Measurements from ENCODE around the gene GPR161. TPM values are rescaled to one million over a fixed set of nuclear protein-coding genes. Genes with fewer than 3 reads are reported as not detected.
"Not testable (repeated sequence)": the region's sequence is repeated elsewhere in the genome, so short reads cannot be mapped to it uniquely, and the experiment has no call there.

The GPR161 gene
- total RNA-seq, 1 donor from 2014 or later: 16.3 TPM

GRCh38 chr1:168163670-168164069 is 26.9 kb upstream of the GPR161 start:
- no peak overlapping the region for H3K4me3 ChIP-seq
- no peaks in the 10 kb centered on the region for H3K27me3 ChIP-seq
- H3K36me3 ChIP-seq: no peaks in the 10 kb centered on the region
- H3K9me3 ChIP-seq: peaks cover 0 to 11% of the 10 kb centered on the region in 2 donors
- intact Hi-C loops (cut with DNase I): no loop called here
- H3K4me1 ChIP-seq: peaks cover 0 to 12% of the 10 kb centered on the region in 2 donors
- no peak overlapping the region for H3K27ac ChIP-seq
- DNase-seq (ENCODE audit: low spot score in 2 of 2): no peak
- TF ChIP-seq CTCF (IDR thresholded peaks at IDR 0.05): no peak

- no peaks in the 10 kb centered on the region for H3K36me3 ChIP-seq
- intact Hi-C loops (cut with DNase I): no loop called here
- H3K4me1 ChIP-seq: no peaks in the 10 kb centered on the region
- H3K27me3 ChIP-seq: no peaks in the 10 kb centered on the region
- H3K4me3 ChIP-seq: no peak overlapping the region
- H3K9me3 ChIP-seq: peaks cover 0 to 14% of the 10 kb centered on the region in 2 donors
- DNase-seq (ENCODE audit: low spot score in 2 of 2): no peak
- TF ChIP-seq CTCF (IDR thresholded peaks at IDR 0.05): no peak
- no peak overlapping the region for H3K27ac ChIP-seq
Measured at GRCh38 chr1:168161459-168161858, 24.7 kb upstream of the GPR161 start.

GRCh38 chr1:168159979-168160378 is 23.2 kb upstream of the GPR161 start:
- no peak for TF ChIP-seq CTCF (IDR thresholded peaks at IDR 0.05)
- H3K36me3 ChIP-seq: no peaks in the 10 kb centered on the region
- no peaks in the 10 kb centered on the region for H3K4me1 ChIP-seq
- peaks cover 0 to 14% of the 10 kb centered on the region in 2 donors for H3K9me3 ChIP-seq
- H3K27ac ChIP-seq: no peak overlapping the region
- DNase-seq (ENCODE audit: low spot score in 2 of 2): no peak
- intact Hi-C loops (cut with DNase I): no loop called here
- H3K27me3 ChIP-seq: no peaks in the 10 kb centered on the region
- no peak overlapping the region for H3K4me3 ChIP-seq

- TF ChIP-seq CTCF (IDR thresholded peaks at IDR 0.05): no peak
- no peak for DNase-seq (ENCODE audit: low spot score in 2 of 2)
Measured at GRCh38 chr1:168159251-168159650, 22.5 kb upstream of the GPR161 start.

GRCh38 chr1:168157638-168158037 is 20.9 kb upstream of the GPR161 start:
- H3K4me1 ChIP-seq: no peaks in the 10 kb centered on the region
- no peak for TF ChIP-seq CTCF (IDR thresholded peaks at IDR 0.05)
- DNase-seq (ENCODE audit: low spot score in 2 of 2): no peak

More at GRCh38 chr1:168159251-168159650, 22.5 kb upstream of the GPR161 start:
- Histone ChIP-seq H3K4me3 (no peak overlapping the region), H3K27ac (no peak overlapping the region), H3K27me3 (no peaks in the 10 kb centered on the region), H3K36me3 (no peaks in the 10 kb centered on the region), H3K9me3 (peaks cover 0 to 14% of the 10 kb centered on the region in 2 donors), H3K4me1 (no peaks in the 10 kb centered on the region)
- intact Hi-C loops (cut with DNase I): no loop called here

GRCh38 chr1:168155910-168156309 is 19.2 kb upstream of the GPR161 start:
- Histone ChIP-seq H3K4me3 (no peak overlapping the region), H3K36me3 (no peaks in the 10 kb centered on the region), H3K4me1 (no peaks in the 10 kb centered on the region), H3K27me3 (no peaks in the 10 kb centered on the region), H3K27ac (no peak overlapping the region), H3K9me3 (peaks cover 0 to 14% of the 10 kb centered on the region in 2 donors)
- DNase-seq (ENCODE audit: low spot score in 2 of 2): no peak
- no peak for TF ChIP-seq CTCF (IDR thresholded peaks at IDR 0.05)
- intact Hi-C loops (cut with DNase I): no loop called here

More at GRCh38 chr1:168157638-168158037, 20.9 kb upstream of the GPR161 start:
- intact Hi-C loops (cut with DNase I): no loop called here
- no peaks in the 10 kb centered on the region for H3K27me3 ChIP-seq
- H3K4me3 ChIP-seq: no peak overlapping the region
- H3K9me3 ChIP-seq: peaks cover 0 to 14% of the 10 kb centered on the region in 2 donors
- no peak overlapping the region for H3K27ac ChIP-seq
- no peaks in the 10 kb centered on the region for H3K36me3 ChIP-seq

- H3K27ac ChIP-seq; DNase-seq (ENCODE audit: low spot score in 2 of 2); H3K27me3 ChIP-seq; H3K4me1 ChIP-seq; H3K9me3 ChIP-seq; H3K36me3 ChIP-seq; H3K4me3 ChIP-seq; intact Hi-C loops (cut with DNase I): not testable (repeated sequence)
Measured at GRCh38 chr1:168154707-168155106, 18.0 kb upstream of the GPR161 start.
